Measurements from ENCODE around the gene KLHDC4. TPM values are rescaled to one million over a fixed set of nuclear protein-coding genes. Genes with fewer than 3 reads are reported as not detected.

The KLHDC4 gene
- total and polyA plus RNA-seq, 12 donors: 7.8 to 31.7 (median 13.5) TPM

- WGBS, 2 donors: 89 to 92% methylated on average over 6 of the region's 6 CpGs
- TF ChIP-seq CTCF (IDR thresholded peaks at IDR 0.05): no peak
- H3K27ac ChIP-seq: no peak overlapping the region
- peaks cover 0 to under 1% (median 0%) of the 10 kb centered on the region in 7 donors for H3K27me3 ChIP-seq
- peaks cover 0 to 3% (median 0%) of the 10 kb centered on the region in 11 donors for H3K9me3 ChIP-seq
- H3K36me3 ChIP-seq: no peaks in the 10 kb centered on the region
- no peaks in the 10 kb centered on the region for H3K4me1 ChIP-seq
- no peak for ATAC-seq
- intact Hi-C loops (cut with DNase I): no loop called here
- no peak for DNase-seq
- no peak overlapping the region for H3K4me3 ChIP-seq
Observed at GRCh38 chr16:87800497-87800896, 34.7 kb upstream of the KLHDC4 start.

- ATAC-seq: no peak
- DNase-seq: no peak
- peaks cover 0 to 3% (median 0%) of the 10 kb centered on the region in 11 donors for H3K9me3 ChIP-seq
- H3K4me3 ChIP-seq: no peak overlapping the region
- peaks cover 0 to 6% (median 0%) of the 10 kb centered on the region in 7 donors for H3K27me3 ChIP-seq
- 80 to 83% methylated on average over 12 of the region's 12 CpGs for WGBS, 2 donors
- H3K36me3 ChIP-seq: no peaks in the 10 kb centered on the region
- no peak for TF ChIP-seq CTCF (IDR thresholded peaks at IDR 0.05)
- H3K27ac ChIP-seq: no peak overlapping the region
- peaks cover 0 to 5% (median 0%) of the 10 kb centered on the region in 9 donors for H3K4me1 ChIP-seq
- intact Hi-C loops (cut with DNase I): no loop called here
Observed at GRCh38 chr16:87795336-87795735, 29.6 kb upstream of the KLHDC4 start.

- Histone ChIP-seq H3K4me3 (no peak overlapping the region), H3K27ac (no peak overlapping the region), H3K27me3 (peaks cover 0 to 6% (median 0%) of the 10 kb centered on the region in 7 donors), H3K36me3 (no peaks in the 10 kb centered on the region), H3K9me3 (peaks cover 0 to 2% (median 0%) of the 10 kb centered on the region in 11 donors), H3K4me1 (peaks cover 0 to 11% (median 0%) of the 10 kb centered on the region in 9 donors)
- TF ChIP-seq CTCF (IDR thresholded peaks at IDR 0.05): no peak
- intact Hi-C loops (cut with DNase I): no loop called here
- 84 to 85% methylated on average over 14 of the region's 14 CpGs for WGBS, 2 donors
- DNase-seq: no peak
- ATAC-seq: no peak
Observed at GRCh38 chr16:87794485-87795078, 28.8 kb upstream of the KLHDC4 start.

GRCh38 chr16:87792205-87792565 lies 26.4 kb upstream of the KLHDC4 start:
- ATAC-seq: no peak
- H3K9me3 ChIP-seq: no peaks in the 10 kb centered on the region
- DNase-seq: no peak
- intact Hi-C loops (cut with DNase I): no loop called here
- peaks cover 0 to 6% (median 0%) of the 10 kb centered on the region in 7 donors for H3K27me3 ChIP-seq
- no peaks in the 10 kb centered on the region for H3K36me3 ChIP-seq
- no peak overlapping the region for H3K4me3 ChIP-seq
- no peak for TF ChIP-seq CTCF (IDR thresholded peaks at IDR 0.05)
- peaks cover 0 to 11% (median 0%) of the 10 kb centered on the region in 9 donors for H3K4me1 ChIP-seq
- 82 to 91% methylated on average over 7 of the region's 7 CpGs for WGBS, 2 donors
- H3K27ac ChIP-seq: no peak overlapping the region

Measured in heart right ventricle (tissue), 16 donors.